AG04450 (cell line): ENCODE measurements around the gene TRPV2. TPM values are rescaled to one million over a fixed set of nuclear protein-coding genes. Genes with fewer than 3 reads are reported as not detected.

Experiments
- CTCF ChIA-PET: fragments of 300-600, 350-600 bp; formaldehyde crosslinking; extraction: SDS; loops from one replicate; lab custom pipeline; 2022; ENCODE audit warnings: antibody characterized with exemption, inconsistent platforms; lab: Charles Lee
- POLR2A ChIA-PET: fragments of 350-600 bp; formaldehyde crosslinking; extraction: SDS; loops from one replicate; lab custom pipeline; 2021; ENCODE audit warnings: antibody characterized with exemption, inconsistent platforms; lab: Yijun Ruan, JAX
- DNase-seq: peaks from one replicate; pipeline ENCODE4 v3.0.0-alpha.2; 2011; ENCODE audit warnings: low read depth, low spot score
- H3K27ac ChIP-seq: one replicate; pipeline ENCODE4 v1.5.1; 2012; ENCODE audit warnings: low read depth, low read length, control low read depth
- H3K27me3 ChIP-seq: one replicate; pipeline ENCODE4 v1.6.0; 2012; ENCODE audit warnings: low read length; ENCODE audit not compliant: control insufficient read depth, insufficient read depth
- H3K4me3 ChIP-seq: 2 replicates; pipeline ENCODE4 v1.5.1; 2011; ENCODE audit warnings: mild to moderate bottlenecking, low read depth, low read length, control low read depth
- H3K9me3 ChIP-seq: 2 replicates; pipeline ENCODE4 v1.5.1; 2012; ENCODE audit warnings: low read length; ENCODE audit not compliant: control insufficient read depth, insufficient read depth
- polyA minus RNA-seq: library from RNA; depleted of rRNA, polyadenylated mRNA; stranded (reverse); fragments of >200 nt; gene quantifications from 2 replicates; pipeline ENCODE4 v1.2.3, GENCODE V29; 2011; rRNA and poly(A)+ RNA removed
- polyA plus RNA-seq: library from polyadenylated mRNA; depleted of rRNA; stranded (reverse); fragments of >200 nt; gene quantifications from 2 replicates; pipeline ENCODE4 v1.2.3, GENCODE V29; 2011; rRNA removed
- TF ChIP-seq, protein P1 (sequence below): IDR thresholded peaks from 2 replicates; pipeline ENCODE4 v1.5.1; 2011; ENCODE audit warnings: low read depth, low read length, control low read depth, inconsistent platforms

Gene TRPV2, protein sequence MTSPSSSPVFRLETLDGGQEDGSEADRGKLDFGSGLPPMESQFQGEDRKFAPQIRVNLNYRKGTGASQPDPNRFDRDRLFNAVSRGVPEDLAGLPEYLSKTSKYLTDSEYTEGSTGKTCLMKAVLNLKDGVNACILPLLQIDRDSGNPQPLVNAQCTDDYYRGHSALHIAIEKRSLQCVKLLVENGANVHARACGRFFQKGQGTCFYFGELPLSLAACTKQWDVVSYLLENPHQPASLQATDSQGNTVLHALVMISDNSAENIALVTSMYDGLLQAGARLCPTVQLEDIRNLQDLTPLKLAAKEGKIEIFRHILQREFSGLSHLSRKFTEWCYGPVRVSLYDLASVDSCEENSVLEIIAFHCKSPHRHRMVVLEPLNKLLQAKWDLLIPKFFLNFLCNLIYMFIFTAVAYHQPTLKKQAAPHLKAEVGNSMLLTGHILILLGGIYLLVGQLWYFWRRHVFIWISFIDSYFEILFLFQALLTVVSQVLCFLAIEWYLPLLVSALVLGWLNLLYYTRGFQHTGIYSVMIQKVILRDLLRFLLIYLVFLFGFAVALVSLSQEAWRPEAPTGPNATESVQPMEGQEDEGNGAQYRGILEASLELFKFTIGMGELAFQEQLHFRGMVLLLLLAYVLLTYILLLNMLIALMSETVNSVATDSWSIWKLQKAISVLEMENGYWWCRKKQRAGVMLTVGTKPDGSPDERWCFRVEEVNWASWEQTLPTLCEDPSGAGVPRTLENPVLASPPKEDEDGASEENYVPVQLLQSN
- polyA plus RNA-seq (30.8 and 38.4 TPM in 2 replicates), polyA minus RNA-seq (57.0 and 70.8 TPM in 2 replicates)

GRCh38 chr17:16415031-16415924, at the start of gene TRPV2:
TSS of gene TRPV2 (plus strand) at chr17:16415571. CDS start at chr17:16417669, 2,098 bp downstream.
- TF ChIP-seq, protein P1, sequence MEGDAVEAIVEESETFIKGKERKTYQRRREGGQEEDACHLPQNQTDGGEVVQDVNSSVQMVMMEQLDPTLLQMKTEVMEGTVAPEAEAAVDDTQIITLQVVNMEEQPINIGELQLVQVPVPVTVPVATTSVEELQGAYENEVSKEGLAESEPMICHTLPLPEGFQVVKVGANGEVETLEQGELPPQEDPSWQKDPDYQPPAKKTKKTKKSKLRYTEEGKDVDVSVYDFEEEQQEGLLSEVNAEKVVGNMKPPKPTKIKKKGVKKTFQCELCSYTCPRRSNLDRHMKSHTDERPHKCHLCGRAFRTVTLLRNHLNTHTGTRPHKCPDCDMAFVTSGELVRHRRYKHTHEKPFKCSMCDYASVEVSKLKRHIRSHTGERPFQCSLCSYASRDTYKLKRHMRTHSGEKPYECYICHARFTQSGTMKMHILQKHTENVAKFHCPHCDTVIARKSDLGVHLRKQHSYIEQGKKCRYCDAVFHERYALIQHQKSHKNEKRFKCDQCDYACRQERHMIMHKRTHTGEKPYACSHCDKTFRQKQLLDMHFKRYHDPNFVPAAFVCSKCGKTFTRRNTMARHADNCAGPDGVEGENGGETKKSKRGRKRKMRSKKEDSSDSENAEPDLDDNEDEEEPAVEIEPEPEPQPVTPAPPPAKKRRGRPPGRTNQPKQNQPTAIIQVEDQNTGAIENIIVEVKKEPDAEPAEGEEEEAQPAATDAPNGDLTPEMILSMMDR, result peak; percentile 11; the same call in 1 of the 2 replicates
- Histone ChIP-seq H3K9me3 (no peaks in the 10 kb centered on the region; the same call in 1 of the 2 replicates), H3K27ac (peak within 1 kb of the TSS; percentile 61), H3K4me3 (peak within 1 kb of the TSS; percentile 68), H3K27me3 (no peaks in the 10 kb centered on the region)
- ChIA-PET POLR2A (interaction anchor here (0.6 to 1.7 kb wide), 5 partner anchors 23 to 39 kb away, joined by 3 to 15 read pairs (median 5); partner anchors contain the start of gene UBB), CTCF (interaction anchor here (1.0 to 4.7 kb wide), 4 partner anchors 10 to 51 kb away, joined by 5 to 26 read pairs (median 8); no protein-coding TSS in a partner anchor)
- no peak for DNase-seq

- no peak overlapping the region for H3K27ac ChIP-seq
- peak; percentile 80 for DNase-seq
- H3K27me3 ChIP-seq, result no peaks in the 10 kb centered on the region
- ChIA-PET CTCF (interaction anchor here (4.5 kb wide), 1 partner anchor 8 kb away, joined by 26 read pairs; no protein-coding TSS in a partner anchor), POLR2A (interaction anchor here (1.2 kb wide), 1 partner anchor 9 kb away, joined by 5 read pairs; the partner anchor contains the start of gene UBB)
- no peaks in the 10 kb centered on the region for H3K9me3 ChIP-seq
- no peak overlapping the region for H3K4me3 ChIP-seq
- TF ChIP-seq, protein P1, result no peak
These were observed 43.6 kb upstream of the TRPV2 start for GRCh38 chr17:16371742-16372141.

GRCh38 chr17:16374146-16374938, 41.0 kb upstream of the TRPV2 start:
- TF ChIP-seq, protein P1, result no peak
- no peaks in the 10 kb centered on the region for H3K27me3 ChIP-seq
- H3K9me3 ChIP-seq, result no peaks in the 10 kb centered on the region
- ChIA-PET POLR2A (no interaction called here), CTCF (interaction anchor here (0.6 to 4.5 kb wide), 3 partner anchors 11 to 87 kb away, joined by 3 to 26 read pairs (median 3); no protein-coding TSS in a partner anchor)
- no peak overlapping the region for H3K27ac ChIP-seq
- no peak for DNase-seq
- no peak overlapping the region for H3K4me3 ChIP-seq

DNA sequence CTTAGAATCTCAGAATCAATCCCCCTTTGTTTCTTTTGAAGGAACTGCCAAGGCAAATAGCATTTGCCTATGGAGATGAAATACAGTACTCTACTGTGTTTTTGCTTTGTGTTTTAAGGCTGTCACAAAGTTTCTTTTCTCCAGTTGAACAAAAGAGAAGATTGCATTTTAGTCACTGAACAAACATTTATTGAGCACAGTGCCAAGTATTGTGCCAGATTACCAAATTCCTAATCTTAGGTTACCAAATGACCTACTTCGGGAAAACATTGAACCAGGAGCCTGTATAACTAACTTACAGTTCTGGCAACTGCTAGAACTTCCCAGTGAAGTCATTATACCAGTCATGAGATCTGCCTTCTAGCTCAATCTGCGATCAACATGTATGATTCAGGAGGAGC, 37.4 kb upstream of the TRPV2 start:
- H3K9me3 ChIP-seq, result no peaks in the 10 kb centered on the region; the same call in 1 of the 2 replicates
- ChIA-PET POLR2A (no interaction called here), CTCF (interaction anchor here (0.7 to 2.6 kb wide), 3 partner anchors 14 to 25 kb away, joined by 3 to 20 read pairs (median 4); no protein-coding TSS in a partner anchor)
- DNase-seq, result no peak
- no peaks in the 10 kb centered on the region for H3K27me3 ChIP-seq
- TF ChIP-seq, protein P1, result no peak
- no peak overlapping the region for H3K4me3 ChIP-seq
- peak overlapping the region; percentile 24 for H3K27ac ChIP-seq
